ENCODE results near the gene PHF2. TPM values are rescaled to one million over a fixed set of nuclear protein-coding genes. Genes with fewer than 3 reads are reported as not detected.

The PHF2 gene
- polyA plus RNA-seq, 1 of the 3 experiments (the other 2 are of a cell fraction): 11.2 TPM

GRCh38 chr9:93646640-93647178 lies 70.3 kb downstream of the PHF2 start:
- POLR2A ChIA-PET: no interaction called here
- Histone ChIP-seq H3K36me3 (replicated peaks in 1 of 2; ENCODE audit: control insufficient read depth in 1 of 2, insufficient read depth in 2 of 2, low read length in 1 of 2) (peaks cover 5 to 13% of the 10 kb centered on the region in 2 experiments), H3K4me2 (no peak overlapping the region), H3K9me3 (no peaks in the 10 kb centered on the region), H3K9me2 (no peaks in the 10 kb centered on the region), H3K4me1 (ENCODE audit: control insufficient read depth in 1 of 2, insufficient read depth in 2 of 2, low read depth in 1 of 2, low read length in 1 of 2) (no peaks in the 10 kb centered on the region; a peak in 2 of 4 replicates), H3K27me3 (ENCODE audit: insufficient read depth) (no peaks in the 10 kb centered on the region), H4K20me1 (ENCODE audit: insufficient read depth) (no peaks in the 10 kb centered on the region), H3K4me3 (ENCODE audit: low read depth in 2 of 2, low read length in 1 of 2) (no peak overlapping the region), H3F3A (replicated peaks; ENCODE audit: insufficient read depth) (no peaks in the 10 kb centered on the region), H2AFZ (ENCODE audit: low read depth) (no peak overlapping the region), H3K79me2 (ENCODE audit: insufficient read depth) (no peaks in the 10 kb centered on the region), H3K27ac (ENCODE audit: low read depth in 2 of 2, low read length in 1 of 2) (no peak overlapping the region), H3K9ac (no peak overlapping the region)
- CTCF ChIA-PET: interaction anchor here (1.4 to 1.5 kb wide), 2 partner anchors 36 to 81 kb away, joined by 4 read pairs; no protein-coding TSS in a partner anchor
- no peak for TF ChIP-seq SMC3 (IDR thresholded peaks at IDR 0.05; ENCODE audit: low read depth, low read length)
- DNase-seq: no peak
- 83% methylated on average over 1 of the region's 10 CpGs for WGBS (ENCODE audit: low lambda C conversion rate)

DNA sequence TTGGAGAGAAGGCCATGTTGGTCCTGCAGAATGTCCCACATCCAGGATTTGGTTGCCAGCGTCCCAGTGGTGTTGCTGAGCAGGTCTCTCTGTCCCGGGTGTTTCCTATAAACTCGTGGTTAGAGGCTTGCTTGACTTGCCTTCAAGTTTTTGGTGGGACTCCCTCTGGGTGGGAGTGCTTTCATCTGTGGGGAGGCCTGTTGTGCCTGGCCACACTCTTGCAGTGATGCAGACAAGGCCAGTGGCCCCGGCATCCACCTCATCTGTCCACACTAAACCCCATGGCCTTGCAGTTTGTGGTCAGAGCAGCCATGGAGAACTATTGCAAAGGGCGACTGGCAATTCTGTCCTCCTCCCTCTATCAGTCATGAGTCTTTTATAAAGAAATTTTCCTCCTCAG lies 71.8 kb downstream of the PHF2 start:
- Histone ChIP-seq H3K9me2 (no peaks in the 10 kb centered on the region), H3F3A (replicated peaks; ENCODE audit: insufficient read depth) (no peaks in the 10 kb centered on the region), H4K20me1 (ENCODE audit: insufficient read depth) (no peaks in the 10 kb centered on the region), H3K9ac (no peak overlapping the region), H3K27ac (ENCODE audit: low read depth in 2 of 2, low read length in 1 of 2) (no peak overlapping the region), H3K27me3 (ENCODE audit: insufficient read depth) (no peaks in the 10 kb centered on the region), H3K4me1 (ENCODE audit: control insufficient read depth in 1 of 2, insufficient read depth in 2 of 2, low read depth in 1 of 2, low read length in 1 of 2) (no peaks in the 10 kb centered on the region; a peak in 1 of 4 replicates), H3K4me2 (no peak overlapping the region), H3K4me3 (ENCODE audit: low read depth in 2 of 2, low read length in 1 of 2) (no peak overlapping the region), H3K36me3 (replicated peaks in 1 of 2; ENCODE audit: control insufficient read depth in 1 of 2, insufficient read depth in 2 of 2, low read length in 1 of 2) (peaks cover 3 to 17% of the 10 kb centered on the region in 2 experiments), H3K79me2 (ENCODE audit: insufficient read depth) (no peaks in the 10 kb centered on the region), H2AFZ (ENCODE audit: low read depth) (no peak overlapping the region), H3K9me3 (no peaks in the 10 kb centered on the region)
- TF ChIP-seq RXRA (IDR thresholded peaks at IDR 0.05; ENCODE audit: borderline replicate concordance, low read depth): no peak
- no peak for TF ChIP-seq RAD21 (IDR thresholded peaks at IDR 0.05; ENCODE audit: low read length)
- no peak for TF ChIP-seq IRF3 (IDR thresholded peaks at IDR 0.05; ENCODE audit: low read depth, low read length)
- TF ChIP-seq ZBTB33 (IDR thresholded peaks at IDR 0.05; ENCODE audit: borderline replicate concordance, low read depth): no peak
- TF ChIP-seq USF2 (IDR thresholded peaks at IDR 0.05; ENCODE audit: borderline replicate concordance, low read depth, low read length): no peak
- no peak for TF ChIP-seq EP300 (IDR thresholded peaks at IDR 0.05; ENCODE audit: borderline replicate concordance in 1 of 2, low read depth in 1 of 2, low read length in 1 of 2)
- TF ChIP-seq, protein P1, sequence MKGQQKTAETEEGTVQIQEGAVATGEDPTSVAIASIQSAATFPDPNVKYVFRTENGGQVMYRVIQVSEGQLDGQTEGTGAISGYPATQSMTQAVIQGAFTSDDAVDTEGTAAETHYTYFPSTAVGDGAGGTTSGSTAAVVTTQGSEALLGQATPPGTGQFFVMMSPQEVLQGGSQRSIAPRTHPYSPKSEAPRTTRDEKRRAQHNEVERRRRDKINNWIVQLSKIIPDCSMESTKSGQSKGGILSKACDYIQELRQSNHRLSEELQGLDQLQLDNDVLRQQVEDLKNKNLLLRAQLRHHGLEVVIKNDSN (IDR thresholded peaks at IDR 0.05; ENCODE audit: borderline replicate concordance, low read depth): no peak
- no peak for TF ChIP-seq MEF2A (IDR thresholded peaks at IDR 0.05; ENCODE audit: borderline replicate concordance, low read depth)
- no peak for TF ChIP-seq SMC3 (IDR thresholded peaks at IDR 0.05; ENCODE audit: low read depth, low read length)
- no peak for TF ChIP-seq CTCF (IDR thresholded peaks at IDR 0.05)
- ChIA-PET POLR2A (no interaction called here), CTCF (interaction anchor here (1.5 kb wide), 1 partner anchor 34 kb away, joined by 4 read pairs; no protein-coding TSS in a partner anchor)
- 89% methylated on average over 5 of the region's 5 CpGs for WGBS (ENCODE audit: low lambda C conversion rate)
- DNase-seq: no peak

Measured in SK-N-SH (cell line).